ENCODE data around the gene MYBPH. TPM values are rescaled to one million over a fixed set of nuclear protein-coding genes. Genes with fewer than 3 reads are reported as not detected.

MYBPH gene
- total RNA-seq, 1 donor from 2014 or later = not detected

DNA sequence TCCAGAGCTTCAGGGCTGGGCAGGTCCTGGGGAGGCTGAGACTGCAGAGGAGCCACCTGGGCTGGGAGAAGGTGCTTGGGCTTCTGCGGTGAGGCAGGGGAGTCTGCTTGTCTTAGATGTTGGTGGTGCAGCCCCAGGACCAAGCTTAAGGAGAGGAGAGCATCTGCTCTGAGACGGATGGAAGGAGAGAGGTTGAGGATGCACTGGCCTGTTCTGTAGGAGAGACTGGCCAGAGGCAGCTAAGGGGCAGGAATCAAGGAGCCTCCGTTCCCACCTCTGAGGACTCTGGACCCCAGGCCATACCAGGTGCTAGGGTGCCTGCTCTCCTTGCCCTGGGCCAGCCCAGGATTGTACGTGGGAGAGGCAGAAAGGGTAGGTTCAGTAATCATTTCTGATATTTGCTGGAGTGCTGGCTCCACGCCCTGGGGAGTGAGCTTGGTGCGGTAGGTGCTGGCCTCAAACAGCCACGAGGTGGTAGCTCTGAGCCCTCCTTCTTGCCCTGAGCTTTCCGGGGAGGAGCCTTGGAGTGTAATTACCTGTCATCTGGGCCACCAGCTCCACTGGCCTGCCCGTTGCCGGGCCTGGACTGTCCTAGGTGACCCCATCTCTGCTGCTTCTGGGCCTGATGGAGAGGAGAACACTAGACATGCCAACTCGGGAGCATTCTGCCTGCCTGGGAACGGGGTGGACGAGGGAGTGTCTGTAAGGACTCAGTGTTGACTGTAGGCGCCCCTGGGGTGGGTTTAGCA is 9.3 kb downstream of the MYBPH start:
- no peak for DNase-seq (ENCODE audit: low spot score)

- DNase-seq (ENCODE audit: low spot score) = no peak
Observed at GRCh38 chr1:203165800-203166161, 9.8 kb downstream of the MYBPH start.

- DNase-seq (ENCODE audit: low spot score) = no peak
Observed at GRCh38 chr1:203165101-203165799, 10.4 kb downstream of the MYBPH start.

DNA sequence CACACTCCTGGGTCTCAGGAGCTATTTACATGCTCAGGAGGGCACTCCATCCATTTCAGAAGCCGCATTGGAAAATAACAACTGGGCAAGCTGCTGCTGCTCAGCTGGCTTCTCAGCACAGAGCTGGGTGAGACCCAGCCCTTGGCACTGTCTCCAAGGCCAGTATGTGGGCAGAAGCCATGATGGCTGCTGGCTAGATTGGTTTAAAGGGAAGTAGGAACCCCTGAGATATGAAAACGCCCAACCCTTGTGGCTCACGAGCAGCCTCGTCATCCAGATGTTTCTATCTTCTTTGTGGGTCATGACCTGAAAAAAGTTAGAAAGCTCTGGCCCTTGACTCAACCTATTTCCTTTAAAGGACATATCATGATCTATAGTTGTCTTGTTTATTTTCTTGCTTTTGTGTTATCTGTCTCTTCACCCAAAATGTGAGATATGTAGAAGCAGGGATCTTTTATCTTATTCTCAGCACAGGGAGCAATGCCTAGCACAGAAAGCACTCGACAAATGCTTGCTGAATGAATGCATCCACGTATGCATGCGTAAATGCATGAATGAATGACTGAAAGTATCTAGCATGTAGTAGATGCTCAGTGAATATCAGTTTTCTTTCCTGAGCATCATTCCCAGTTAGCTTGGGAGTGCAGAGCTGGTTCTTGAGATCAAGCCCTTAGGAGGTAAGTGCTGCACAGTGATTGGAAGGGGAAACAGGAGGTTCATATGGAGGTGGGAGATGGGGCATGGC is 11.6 kb downstream of the MYBPH start:
- DNase-seq (ENCODE audit: low spot score) = no peak

DNA sequence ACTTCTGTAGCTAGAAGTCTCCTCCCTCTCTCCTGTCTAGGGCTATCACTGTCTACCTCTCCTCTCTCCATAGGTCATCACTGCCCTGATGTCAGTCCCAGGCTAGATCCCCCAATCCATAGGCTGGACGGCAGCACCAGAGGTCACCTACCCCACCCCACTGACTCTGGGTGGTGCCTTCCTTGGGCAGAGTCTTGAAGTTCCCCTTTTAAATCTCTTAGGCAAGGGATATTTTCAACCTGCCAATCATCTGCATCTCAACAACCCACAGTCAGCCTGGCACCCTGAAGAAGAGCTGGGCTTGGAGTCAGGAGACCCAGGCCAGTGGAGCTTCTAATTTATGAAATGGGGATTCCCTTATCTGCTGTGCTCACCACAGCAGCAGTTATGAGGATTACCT is 13.2 kb downstream of the MYBPH start:
- DNase-seq (ENCODE audit: low spot score) = no peak

DNA sequence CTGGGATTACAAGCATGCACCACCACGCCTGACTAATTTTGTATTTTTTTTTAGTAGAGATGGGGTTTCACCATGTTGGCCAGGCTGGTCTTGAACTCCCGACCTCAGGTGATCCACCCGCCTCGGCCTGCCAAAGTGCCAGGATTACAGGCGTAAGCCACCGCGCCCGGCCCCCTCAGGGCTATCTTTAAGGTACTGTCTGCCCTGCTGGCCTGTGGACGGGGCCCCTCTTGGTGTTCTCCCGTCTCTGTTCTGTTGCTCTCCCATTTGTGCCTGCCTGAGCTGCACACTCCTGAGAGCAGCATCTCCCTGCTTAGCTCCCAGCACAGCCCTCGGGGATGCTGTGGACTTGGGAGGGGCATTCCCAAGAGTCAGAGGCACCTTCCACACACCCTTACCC is 13.9 kb downstream of the MYBPH start:
- DNase-seq (ENCODE audit: low spot score) = no peak

DNA sequence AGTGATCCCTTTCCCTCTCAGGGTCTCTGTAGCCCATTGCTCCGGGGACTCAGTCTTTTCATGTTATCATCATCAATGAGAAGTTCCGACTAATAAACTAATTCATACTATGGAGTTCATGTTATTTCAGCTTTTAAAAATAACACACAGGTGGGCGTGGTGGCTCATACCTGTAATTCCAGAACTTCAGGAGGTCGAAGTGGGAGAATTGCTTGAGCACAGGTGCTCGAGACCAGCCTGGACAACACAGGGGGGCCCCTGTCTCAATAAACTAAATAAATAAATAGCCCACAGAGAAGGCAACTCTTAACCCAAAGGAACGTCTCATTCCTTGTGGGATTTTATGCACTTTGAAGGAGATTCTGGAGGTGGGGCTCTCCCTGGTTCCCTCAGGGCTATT is 14.5 kb downstream of the MYBPH start:
- DNase-seq (ENCODE audit: low spot score) = no peak

DNA sequence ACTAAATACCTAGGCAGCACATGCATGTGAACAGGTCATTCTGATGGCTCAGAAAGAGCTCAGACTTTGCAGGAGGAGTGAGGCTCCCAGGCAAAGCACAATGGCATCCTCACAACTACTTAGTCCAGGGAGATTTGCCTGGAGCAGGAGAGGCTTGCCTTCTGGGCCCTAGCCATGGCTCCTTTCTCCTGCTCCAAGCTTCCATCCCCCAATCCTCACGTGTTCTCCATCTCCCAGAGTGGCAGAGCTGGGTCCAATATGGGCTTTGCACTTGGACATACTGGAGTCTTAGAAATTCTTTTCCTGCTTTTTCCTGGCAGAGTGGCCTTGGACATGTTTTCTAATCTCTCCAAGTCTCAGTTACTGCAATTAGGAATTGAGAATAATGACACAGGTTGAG is 15.8 kb downstream of the MYBPH start:
- no peak for DNase-seq (ENCODE audit: low spot score)

- no peak for DNase-seq (ENCODE audit: low spot score)
Observed at GRCh38 chr1:203158960-203159665, 16.5 kb downstream of the MYBPH start.

DNA sequence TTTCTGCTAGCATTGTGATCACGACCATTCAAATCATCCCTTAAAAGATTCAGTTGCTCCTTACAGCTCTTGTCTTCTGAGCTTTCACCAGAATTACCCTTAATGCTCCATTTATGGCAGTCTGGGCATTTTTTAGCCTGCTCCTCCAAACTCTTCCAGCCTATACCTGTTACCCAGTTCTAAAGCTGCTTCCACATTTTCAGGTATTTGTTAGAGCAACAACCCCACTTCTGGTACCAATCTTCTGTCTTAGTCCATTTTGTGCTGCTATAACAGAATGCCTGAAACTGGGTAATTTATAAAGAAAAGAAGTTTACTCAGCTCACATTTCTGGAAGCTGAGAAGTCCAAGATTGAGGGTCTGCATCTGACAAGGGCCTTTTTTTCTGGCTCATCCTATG is 17.2 kb downstream of the MYBPH start:
- no peak for DNase-seq (ENCODE audit: low spot score)

DNA sequence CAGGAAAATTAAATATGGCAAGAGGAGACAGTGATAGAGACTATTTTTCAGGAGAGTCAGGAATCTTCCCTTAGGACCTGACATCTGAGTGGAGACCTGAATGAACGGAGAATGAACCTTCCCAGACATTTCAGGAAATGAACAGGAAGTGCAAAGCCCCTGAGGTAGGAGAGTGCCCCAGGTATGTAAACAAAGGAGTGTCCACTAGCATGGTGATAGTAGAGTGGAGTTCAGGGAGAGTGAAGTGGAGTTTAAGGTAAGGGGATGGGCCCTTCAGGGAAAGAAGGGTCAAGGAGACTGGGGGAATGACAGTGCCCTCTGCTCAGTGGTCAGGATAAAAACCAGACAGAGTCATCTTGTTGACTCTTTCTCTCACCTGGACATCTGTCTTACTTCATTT is 19.3 kb downstream of the MYBPH start:
- DNase-seq (ENCODE audit: low spot score) = no peak

- no peak for DNase-seq (ENCODE audit: low spot score)
Observed at GRCh38 chr1:203153989-203154821, 21.4 kb downstream of the MYBPH start.

- DNase-seq (ENCODE audit: low spot score) = no peak
Observed at GRCh38 chr1:203153051-203153988, 22.3 kb downstream of the MYBPH start.

DNA sequence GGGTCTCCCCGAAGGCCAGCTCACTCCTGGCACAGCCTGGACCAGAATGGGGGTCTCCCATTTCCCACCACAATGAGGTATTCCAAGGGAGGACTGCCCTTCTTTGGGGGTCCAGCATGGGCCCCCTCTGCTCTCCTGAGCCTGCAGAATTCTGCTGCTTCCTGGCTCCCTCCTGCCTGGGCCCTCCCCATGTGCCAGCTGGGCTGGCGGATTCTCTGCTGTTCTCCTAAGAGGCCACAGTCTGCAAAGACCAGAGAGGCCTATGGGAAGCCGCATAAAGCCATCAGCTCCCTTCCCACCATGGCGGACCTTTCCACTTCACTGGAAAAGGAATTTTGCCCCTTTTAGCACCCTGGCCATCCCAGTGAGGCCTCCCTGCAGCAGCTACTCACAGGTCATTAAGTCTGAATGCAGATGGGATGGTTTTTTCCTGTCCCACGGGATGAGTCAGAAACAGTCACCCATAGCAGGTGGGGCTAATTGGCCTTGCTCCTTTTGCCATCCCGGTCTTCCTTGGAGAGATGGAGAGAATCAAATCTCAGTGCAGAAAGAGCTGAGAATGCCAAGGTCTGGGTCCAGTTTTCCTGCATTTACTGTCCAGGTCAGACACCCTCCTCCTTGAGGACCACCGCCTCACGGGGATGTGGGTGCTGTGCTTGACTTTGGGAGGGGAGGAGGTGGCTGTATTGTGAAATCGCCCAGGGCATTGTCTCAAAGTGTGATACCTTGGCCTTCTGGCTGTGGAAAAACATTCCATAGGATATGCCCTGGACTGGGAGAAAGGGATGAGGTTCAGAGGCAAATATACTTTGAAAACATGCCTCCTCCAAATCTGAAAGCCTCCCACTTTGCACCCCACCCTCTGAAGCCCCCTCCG is 23.2 kb downstream of the MYBPH start:
- no peak for DNase-seq (ENCODE audit: low spot score)

GRCh38 chr1:203151362-203152157 is 24.1 kb downstream of the MYBPH start:
- peak; percentile 48 for DNase-seq (ENCODE audit: low spot score)

- peak; percentile 38 for DNase-seq (ENCODE audit: low spot score)
Observed at GRCh38 chr1:203150511-203151297, 24.9 kb downstream of the MYBPH start.

DNA sequence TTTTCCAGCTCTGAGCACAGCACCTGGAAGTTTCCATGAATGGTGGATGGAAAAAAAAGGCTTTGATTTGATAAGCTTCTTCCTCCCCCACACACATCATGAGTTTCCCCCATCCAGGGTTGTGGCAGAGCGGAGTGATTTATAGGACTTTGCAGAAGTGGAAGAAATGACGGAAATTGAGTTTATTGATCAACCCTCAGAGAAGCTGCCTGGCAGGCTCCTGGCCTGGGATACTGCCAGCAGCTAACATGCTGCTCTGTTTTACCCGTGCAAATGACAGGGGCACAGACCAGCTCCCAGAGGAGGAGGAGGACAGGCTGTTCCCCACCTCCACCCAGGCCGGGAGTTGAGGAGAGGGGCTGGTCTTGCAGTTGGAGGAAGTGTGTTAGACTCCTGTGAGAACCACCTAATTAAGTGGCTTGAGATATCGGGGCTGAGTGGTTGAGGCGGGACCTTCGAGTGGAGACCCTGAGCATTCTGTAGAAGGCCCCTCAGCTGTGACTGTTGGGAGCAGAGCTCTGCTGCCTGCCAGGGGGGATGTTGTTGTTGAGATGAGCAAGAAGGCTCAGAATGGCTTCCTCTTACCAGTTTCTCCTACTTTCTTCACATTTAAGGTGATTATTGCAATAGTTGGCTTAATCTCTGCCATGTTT is 26.3 kb downstream of the MYBPH start:
- DNase-seq (ENCODE audit: low spot score) = no peak
